ENCODE results near the gene MED27. TPM values are rescaled to one million over a fixed set of nuclear protein-coding genes. Genes with fewer than 3 reads are reported as not detected.

Gene MED27
- total RNA-seq, 3 donors from 2014 or later: 13.0 to 16.3 (median 14.4) TPM

- ATAC-seq (no peak), DNase-seq (no peak)
- TF ChIP-seq CTCF (IDR thresholded peaks at IDR 0.05): no peak
- Histone ChIP-seq H3K36me3 (ENCODE audit: low read depth) (no peaks in the 10 kb centered on the region), H3K4me1 (ENCODE audit: low read depth) (no peaks in the 10 kb centered on the region), H3K9me3 (no peaks in the 10 kb centered on the region), H3K4me3 (no peak overlapping the region)
- intact Hi-C loops (cut with DNase I, micrococcal nuclease): no loop called here
Measured at GRCh38 chr9:131997779-131998178, 81.9 kb downstream of the MED27 start.

GRCh38 chr9:131997076-131997475, 82.6 kb downstream of the MED27 start:
- no peak for DNase-seq
- H3K4me3 ChIP-seq: no peak overlapping the region
- H3K36me3 ChIP-seq (ENCODE audit: low read depth): no peaks in the 10 kb centered on the region

GRCh38 chr9:131995382-131995781, 84.3 kb downstream of the MED27 start:
- H3K4me1 ChIP-seq (ENCODE audit: low read depth): no peaks in the 10 kb centered on the region
- no peaks in the 10 kb centered on the region for H3K9me3 ChIP-seq
- no peak for TF ChIP-seq CTCF (IDR thresholded peaks at IDR 0.05)
- H3K4me3 ChIP-seq: no peak overlapping the region
- DNase-seq (no peak), ATAC-seq (no peak)
- intact Hi-C loops (cut with DNase I, micrococcal nuclease): no loop called here
- H3K36me3 ChIP-seq (ENCODE audit: low read depth): no peaks in the 10 kb centered on the region

More at GRCh38 chr9:131997076-131997475, 82.6 kb downstream of the MED27 start:
- no peak for TF ChIP-seq CTCF (IDR thresholded peaks at IDR 0.05)
- ATAC-seq: no peak
- no peaks in the 10 kb centered on the region for H3K4me1 ChIP-seq (ENCODE audit: low read depth)
- intact Hi-C loops (cut with DNase I, micrococcal nuclease): no loop called here
- H3K9me3 ChIP-seq: no peaks in the 10 kb centered on the region

- Histone ChIP-seq H3K4me3 (no peak overlapping the region), H3K9me3 (no peaks in the 10 kb centered on the region), H3K4me1 (ENCODE audit: low read depth) (no peaks in the 10 kb centered on the region), H3K36me3 (ENCODE audit: low read depth) (no peaks in the 10 kb centered on the region)
- DNase-seq (no peak), ATAC-seq (no peak)
- intact Hi-C loops (cut with DNase I, micrococcal nuclease): no loop called here
- no peak for TF ChIP-seq CTCF (IDR thresholded peaks at IDR 0.05)
Measured at GRCh38 chr9:131994364-131995125, 85.1 kb downstream of the MED27 start.

GRCh38 chr9:131992906-131993657, 86.6 kb downstream of the MED27 start:
- H3K4me1 ChIP-seq (ENCODE audit: low read depth): no peaks in the 10 kb centered on the region
- no peaks in the 10 kb centered on the region for H3K36me3 ChIP-seq (ENCODE audit: low read depth)
- no peak for TF ChIP-seq CTCF (IDR thresholded peaks at IDR 0.05)
- DNase-seq: no peak
- intact Hi-C loops (cut with DNase I, micrococcal nuclease): no loop called here
- no peaks in the 10 kb centered on the region for H3K9me3 ChIP-seq
- no peak for ATAC-seq
- H3K4me3 ChIP-seq: no peak overlapping the region

Measured in mucosa of descending colon (tissue), 3 donors.